ENCODE results near the gene C1RL. TPM values are rescaled to one million over a fixed set of nuclear protein-coding genes. Genes with fewer than 3 reads are reported as not detected.

The C1RL gene
- total RNA-seq, 1 experiment from 2014 or later = 25.9 TPM

GRCh38 chr12:7128681-7129286 is 19.8 kb upstream of the C1RL start, which contains the start of gene RBP5:
TSS of gene RBP5 (minus strand) at chr12:7128889. CDS start at chr12:7128775, 114 bp downstream.
- ChIA-PET CTCF (no interaction called here), RAD21 (ENCODE audit: low non-redundant PET in 1 of 2, low total read pairs in 2 of 2, uncharacterized antibody in 2 of 2, unreplicated experiment in 2 of 2) (no interaction called here), POLR2A (no interaction called here)
- Histone ChIP-seq H3K27ac (ENCODE audit: low read depth, low read length) (peak within 1 kb of the TSS; percentile 18; the same call in 1 of the 2 replicates), H3K9me3 (ENCODE audit: control insufficient read depth in 1 of 2, insufficient read depth in 1 of 2, low read depth in 1 of 2, low read length in 2 of 2) (no peaks in the 10 kb centered on the region), H3K4me3 (replicated peaks in 1 of 2; ENCODE audit: low read depth in 1 of 2, low read length in 2 of 2) (peak within 1 kb of the TSS; percentile 51 to 59), H3K36me3 (ENCODE audit: control insufficient read depth in 1 of 2, insufficient read depth in 2 of 2, low read length in 2 of 2) (no peaks in the 10 kb centered on the region; a peak in 1 of 4 replicates), H3K4me1 (ENCODE audit: control insufficient read depth in 1 of 2, insufficient read depth in 2 of 2, low read length in 2 of 2) (peaks cover 7 to 35% of the 10 kb centered on the region in 2 experiments), H3K79me2 (ENCODE audit: insufficient read depth, low read length) (no peaks in the 10 kb centered on the region), H3K9me2 (ENCODE audit: insufficient read depth) (no peaks in the 10 kb centered on the region), H3K4me2 (ENCODE audit: low read length) (peak within 1 kb of the TSS; percentile 73), H2AFZ (ENCODE audit: low read depth, low read length, poor library complexity, severe bottlenecking) (no peak within 1 kb of the TSS), H3K9ac (ENCODE audit: low read length) (peak within 1 kb of the TSS; percentile 59), H4K20me1 (ENCODE audit: insufficient read depth) (no peaks in the 10 kb centered on the region), H3K27me3 (ENCODE audit: insufficient read depth, low read length) (no peaks in the 10 kb centered on the region)
- no peak for TF ChIP-seq ZFX (IDR thresholded peaks at IDR 0.05)
- TF ChIP-seq ELF1 (IDR thresholded peaks at IDR 0.05; ENCODE audit: borderline replicate concordance, low read depth) = no peak
- TF ChIP-seq EGR1 (IDR thresholded peaks at IDR 0.05; ENCODE audit: low read depth) = no peak
- no peak for TF ChIP-seq CBX3 (IDR thresholded peaks at IDR 0.05; ENCODE audit: low read depth)
- TF ChIP-seq SRF (IDR thresholded peaks at IDR 0.05; ENCODE audit: low read depth) = no peak
- TF ChIP-seq TCF7L2 (IDR thresholded peaks at IDR 0.05; ENCODE audit: borderline replicate concordance, extremely low read depth, insufficient read depth, insufficient read length) = no peak
- no peak for TF ChIP-seq JUND (IDR thresholded peaks at IDR 0.05)
- no peak for TF ChIP-seq MAX (IDR thresholded peaks at IDR 0.05)
- no peak for TF ChIP-seq POLR2A (IDR thresholded peaks at IDR 0.05; ENCODE audit: borderline replicate concordance, extremely low read depth, insufficient read depth, insufficient read length)
- no peak for TF ChIP-seq FOSL1 (IDR thresholded peaks at IDR 0.05; ENCODE audit: low read depth)
- TF ChIP-seq ZNF274 (IDR thresholded peaks at IDR 0.05; ENCODE audit: low read depth, low read length) = no peak
- TF ChIP-seq REST (IDR thresholded peaks at IDR 0.05; ENCODE audit: low read depth) = no peak
- TF ChIP-seq EZH2phosphoT487 (IDR thresholded peaks at IDR 0.05; ENCODE audit: borderline replicate concordance) = no peak
- no peak for TF ChIP-seq YY1 (IDR thresholded peaks at IDR 0.05; ENCODE audit: extremely low read depth, insufficient replicate concordance, low read depth, low read length)
- no peak for TF ChIP-seq EZH2 (IDR thresholded peaks at IDR 0.05)
- TF ChIP-seq RAD21 (IDR thresholded peaks at IDR 0.05; ENCODE audit: low read depth) = no peak
- ATAC-seq (no peak), DNase-seq (ENCODE audit: low read depth, low spot score) (no peak)
- intact Hi-C loops (cut with micrococcal nuclease) = no loop called here
- no TSS peak for BruUV-seq (replicated peaks)
